ENCODE measurements around the gene PID1.

DNA sequence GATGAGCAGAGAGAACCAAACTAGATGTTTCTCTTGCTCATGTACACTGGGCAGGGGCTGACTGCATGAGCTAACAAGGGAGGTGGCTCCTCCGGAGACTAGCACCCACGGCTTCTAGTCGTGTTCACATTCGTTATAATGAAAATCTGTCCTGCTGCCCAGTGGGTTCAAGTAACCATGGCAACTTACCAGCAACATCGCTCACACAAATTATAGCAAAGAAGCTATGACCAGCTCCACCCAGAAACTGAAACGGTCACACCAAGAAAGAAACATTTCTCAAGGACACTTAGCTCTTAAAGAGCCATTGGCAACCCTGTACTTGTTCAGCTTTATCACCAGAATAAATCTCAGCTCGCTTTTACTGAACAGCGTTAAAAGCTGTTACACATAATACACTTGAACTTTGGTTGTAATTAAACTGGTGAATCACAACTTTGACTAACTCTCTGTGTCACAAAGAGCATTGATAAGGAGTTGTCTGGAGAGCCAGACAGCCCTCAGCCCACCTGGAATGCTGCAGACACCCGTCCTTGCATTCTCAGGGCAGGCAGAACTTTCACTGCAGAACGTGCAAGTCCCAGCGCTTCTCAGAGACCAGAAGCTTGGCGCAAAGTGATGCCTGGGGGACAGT is 141.2 kb downstream of the PID1 start:
- TF ChIP-seq CTCF (IDR thresholded peaks at IDR 0.05) (no peak), POLR2A (IDR thresholded peaks at IDR 0.05) (no peak), EP300 (IDR thresholded peaks at IDR 0.05) (no peak), POLR2AphosphoS5 (IDR thresholded peaks at IDR 0.05) (no peak)
